PC-3 (cell line): ENCODE measurements around the gene SSTR3. TPM values are rescaled to one million over a fixed set of nuclear protein-coding genes. Genes with fewer than 3 reads are reported as not detected.

ENCODE experiments used
- ATAC-seq: fragments of 200-7000 bp; cut with Tn5 transposase; 2 replicates; pipeline ENCODE4 v1.9.1; 2020; ENCODE audit warnings: mild to moderate bottlenecking, moderate library complexity
- BruUV-seq: library from RNA; stranded (reverse); fragments of 400-500 nt; replicated peaks from 2 replicates; lab custom pipeline; 2021; lab: Mats Ljungman, UMichigan
- CTCF ChIA-PET: fragments of 300-600 bp; sonication (Branson Sonifier 250); formaldehyde crosslinking; loops from one replicate; lab custom pipeline; 2022; ENCODE audit warnings: antibody characterized with exemption; lab: Charles Lee
- POLR2A ChIA-PET: fragments of 300-600 bp; sonication (Branson Sonifier 250); formaldehyde crosslinking; loops from one replicate; lab custom pipeline; 2022; ENCODE audit warnings: antibody characterized with exemption; ENCODE audit not compliant: unreplicated experiment; lab: Charles Lee
- DNase-seq: peaks from one replicate; pipeline ENCODE4 v3.0.0-alpha.2; 2015
- H2AFZ ChIP-seq: fragments of 300-600 bp; sonication (generic); 2 replicates; pipeline ENCODE4 v1.6.0; 2016; ENCODE audit warnings: antibody characterized with exemption, low read length
- H3F3A ChIP-seq: fragments of 300-600 bp; sonication (generic); one replicate; pipeline ENCODE4 v1.6.0; 2017; ENCODE audit warnings: antibody characterized with exemption, low read length, control low read depth, mild to moderate bottlenecking; ENCODE audit not compliant: unreplicated experiment
- H3K27ac ChIP-seq: fragments of 300-600 bp; sonication (generic); 2 replicates; pipeline ENCODE4 v1.5.1; 2016; ENCODE audit warnings: mild to moderate bottlenecking, low read length
- H3K27me3 ChIP-seq: fragments of 300-600 bp; sonication (generic); 2 replicates; pipeline ENCODE4 v1.6.1; 2016; ENCODE audit warnings: low read length, mixed read lengths
- H3K36me3 ChIP-seq: fragments of 300-600 bp; sonication (generic); 2 replicates; pipeline ENCODE4 v1.6.1; 2016; ENCODE audit warnings: low read depth, mixed run types, low read length, mixed read lengths
- H3K4me1 ChIP-seq: fragments of 300-600 bp; sonication (generic); 2 replicates; pipeline ENCODE4 v1.5.1; 2016; ENCODE audit warnings: low read length; ENCODE audit not compliant: insufficient read depth
- H3K4me2 ChIP-seq: fragments of 300-600 bp; sonication (generic); 2 replicates; pipeline ENCODE4 v1.6.0; 2016; ENCODE audit warnings: low read length
- H3K4me3 ChIP-seq: fragments of 300-600 bp; sonication (generic); 2 replicates; pipeline ENCODE4 v1.5.1; 2016; ENCODE audit warnings: mild to moderate bottlenecking, low read length, mixed read lengths
- H3K79me2 ChIP-seq: fragments of 300-600 bp; sonication (generic); 2 replicates; pipeline ENCODE4 v1.6.1; 2017; ENCODE audit warnings: low read length, mixed read lengths
- H3K9ac ChIP-seq: fragments of 300-600 bp; sonication (generic); 2 replicates; pipeline ENCODE4 v1.6.0; 2016; ENCODE audit warnings: mild to moderate bottlenecking, low read length
- H3K9me2 ChIP-seq: fragments of 300-600 bp; sonication (generic); replicated peaks from 2 replicates; pipeline ENCODE4 v1.6.1; 2016; ENCODE audit warnings: mixed run types, low read length, mixed read lengths
- H3K9me3 ChIP-seq: fragments of 300-600 bp; sonication (generic); 2 replicates; pipeline ENCODE4 v1.6.1; 2016; ENCODE audit warnings: low read length, mixed read lengths
- H4K20me1 ChIP-seq: fragments of 300-600 bp; sonication (generic); 2 replicates; pipeline ENCODE4 v1.6.1; 2016; ENCODE audit warnings: low read length, mixed read lengths
- EZH2 ChIP-seq: fragments of 300-600 bp; sonication (generic); IDR thresholded peaks from one replicate; pipeline ENCODE4 v1.6.1; 2017; ENCODE audit warnings: antibody characterized with exemption, mild to moderate bottlenecking, low read length; ENCODE audit not compliant: unreplicated experiment
- EZH2phosphoT487 ChIP-seq: fragments of 300-600 bp; sonication (generic); IDR thresholded peaks from 2 replicates; pipeline ENCODE4 v1.6.1; 2018; ENCODE audit warnings: mild to moderate bottlenecking, antibody characterized with exemption, low read length, borderline replicate concordance
- intact Hi-C: fragments of 100-400 bp; cut with micrococcal nuclease; formaldehyde crosslinking; loops from 2 replicates; pipeline ENCODE4 v1.9.0; 2023
- total RNA-seq: library from RNA; depleted of rRNA; stranded (reverse); fragments of >200 nt; gene quantifications from 2 replicates; pipeline ENCODE4 v1.2.3, GENCODE V29; 2014
- TF ChIP-seq, protein P1 (sequence below): fragments of 300-600 bp; sonication (generic); conservative IDR thresholded peaks from 2 replicates; pipeline ENCODE4 v1.5.1; 2017; ENCODE audit warnings: antibody characterized with exemption, low read depth, mild to moderate bottlenecking, low read length

SSTR3 gene
- total RNA-seq, 1 experiment from 2014 or later: 0.55 TPM

DNA sequence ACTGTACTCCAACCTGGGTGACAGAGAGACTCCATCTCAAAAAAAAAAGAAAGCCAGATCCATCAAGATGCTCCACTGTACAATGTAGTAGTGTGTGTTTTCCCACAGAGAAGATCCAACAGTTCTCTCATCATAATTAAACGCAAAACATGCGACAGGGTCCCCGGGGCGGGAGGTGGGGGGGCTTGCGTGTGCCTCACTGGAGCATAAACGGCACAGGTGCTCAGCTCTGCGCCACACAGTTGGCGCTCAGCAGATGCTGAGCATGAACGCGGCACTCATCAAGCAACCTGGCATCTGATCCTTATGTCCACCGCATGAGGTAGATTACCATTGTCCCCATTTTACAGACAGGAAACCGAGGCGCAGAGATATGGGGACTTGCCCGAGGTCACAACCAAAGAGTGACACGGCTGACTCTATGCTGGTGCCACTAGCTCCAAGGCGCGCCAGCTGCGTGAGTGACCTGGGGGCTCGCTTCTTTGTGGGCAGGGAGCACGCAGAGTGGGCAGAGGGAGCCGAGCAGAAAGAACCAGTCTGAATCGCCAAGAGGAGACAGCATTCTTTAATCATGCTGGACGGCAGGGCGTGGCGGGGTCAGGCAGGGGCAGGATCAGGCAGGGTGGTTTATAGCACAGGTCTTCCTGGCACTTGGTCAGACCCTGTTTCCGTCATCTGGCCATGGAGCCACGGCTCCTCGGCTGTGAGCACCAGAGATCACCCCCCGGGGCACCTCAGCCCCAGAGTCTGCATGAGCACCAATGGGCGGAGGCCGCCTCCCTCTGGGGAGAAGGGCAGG lies 32.5 kb downstream of the SSTR3 start:
- no peak overlapping the region for H3K27ac ChIP-seq
- no peaks in the 10 kb centered on the region for H3F3A ChIP-seq
- CTCF ChIA-PET: interaction anchor here (0.5 kb wide), 1 partner anchor 12 kb away, joined by 3 read pairs; no protein-coding TSS in a partner anchor
- no TSS peak for BruUV-seq
- no peaks in the 10 kb centered on the region for H3K79me2 ChIP-seq
- no peaks in the 10 kb centered on the region for H3K9me2 ChIP-seq
- ATAC-seq: no peak
- intact Hi-C loops: no loop called here
- H3K9ac ChIP-seq: no peak overlapping the region
- POLR2A ChIA-PET: no interaction called here
- no peak overlapping the region for H2AFZ ChIP-seq
- TF ChIP-seq, protein P1, sequence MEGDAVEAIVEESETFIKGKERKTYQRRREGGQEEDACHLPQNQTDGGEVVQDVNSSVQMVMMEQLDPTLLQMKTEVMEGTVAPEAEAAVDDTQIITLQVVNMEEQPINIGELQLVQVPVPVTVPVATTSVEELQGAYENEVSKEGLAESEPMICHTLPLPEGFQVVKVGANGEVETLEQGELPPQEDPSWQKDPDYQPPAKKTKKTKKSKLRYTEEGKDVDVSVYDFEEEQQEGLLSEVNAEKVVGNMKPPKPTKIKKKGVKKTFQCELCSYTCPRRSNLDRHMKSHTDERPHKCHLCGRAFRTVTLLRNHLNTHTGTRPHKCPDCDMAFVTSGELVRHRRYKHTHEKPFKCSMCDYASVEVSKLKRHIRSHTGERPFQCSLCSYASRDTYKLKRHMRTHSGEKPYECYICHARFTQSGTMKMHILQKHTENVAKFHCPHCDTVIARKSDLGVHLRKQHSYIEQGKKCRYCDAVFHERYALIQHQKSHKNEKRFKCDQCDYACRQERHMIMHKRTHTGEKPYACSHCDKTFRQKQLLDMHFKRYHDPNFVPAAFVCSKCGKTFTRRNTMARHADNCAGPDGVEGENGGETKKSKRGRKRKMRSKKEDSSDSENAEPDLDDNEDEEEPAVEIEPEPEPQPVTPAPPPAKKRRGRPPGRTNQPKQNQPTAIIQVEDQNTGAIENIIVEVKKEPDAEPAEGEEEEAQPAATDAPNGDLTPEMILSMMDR: no peak
- no peak for TF ChIP-seq EZH2
- TF ChIP-seq EZH2phosphoT487: no peak
- no peaks in the 10 kb centered on the region for H4K20me1 ChIP-seq
- H3K4me3 ChIP-seq: no peak overlapping the region
- H3K4me2 ChIP-seq: no peak overlapping the region
- H3K4me1 ChIP-seq: no peaks in the 10 kb centered on the region; the same call in 1 of the 2 replicates
- no peaks in the 10 kb centered on the region for H3K36me3 ChIP-seq
- H3K9me3 ChIP-seq: no peaks in the 10 kb centered on the region
- DNase-seq: no peak
- no peaks in the 10 kb centered on the region for H3K27me3 ChIP-seq

GRCh38 chr22:37179126-37179470 lies 33.2 kb downstream of the SSTR3 start:
- ChIA-PET POLR2A (no interaction called here), CTCF (no interaction called here)
- BruUV-seq: no TSS peak
- TF ChIP-seq EZH2 (no peak), EZH2phosphoT487 (no peak)
- TF ChIP-seq, protein P1: no peak
- H3K4me3 ChIP-seq: no peak overlapping the region
- ATAC-seq (no peak), DNase-seq (no peak)
- H4K20me1 ChIP-seq: no peaks in the 10 kb centered on the region
- H3K4me2 ChIP-seq: no peak overlapping the region
- H2AFZ ChIP-seq: no peak overlapping the region
- intact Hi-C loops: no loop called here
- H3K36me3 ChIP-seq: no peaks in the 10 kb centered on the region
- H3K27me3 ChIP-seq: no peaks in the 10 kb centered on the region
- H3K9me2 ChIP-seq: no peaks in the 10 kb centered on the region
- no peaks in the 10 kb centered on the region for H3K79me2 ChIP-seq
- no peak overlapping the region for H3K27ac ChIP-seq
- no peaks in the 10 kb centered on the region; the same call in 1 of the 2 replicates for H3K4me1 ChIP-seq
- no peaks in the 10 kb centered on the region for H3F3A ChIP-seq
- no peaks in the 10 kb centered on the region for H3K9me3 ChIP-seq
- H3K9ac ChIP-seq: no peak overlapping the region
